K562 (cell line): ENCODE measurements around the gene RXRA. TPM values are rescaled to one million over a fixed set of nuclear protein-coding genes. Genes with fewer than 3 reads are reported as not detected.

Experiments
- ATAC-seq: fragments of 200-7000 bp; cut with Tn5 transposase; 3 replicates; pipeline ENCODE4 v1.9.1; 2020; ENCODE audit warnings: moderate library complexity
- BruUV-seq: library from RNA; stranded (reverse); fragments of 400-500 nt; replicated peaks from 2 replicates; lab custom pipeline; 2021; lab: Mats Ljungman, UMichigan
- CTCF ChIA-PET: fragments of 300-600 bp; formaldehyde crosslinking; extraction: SDS; loops from one replicate; lab custom pipeline; 2021; ENCODE audit warnings: low intra/inter-chr PET ratio; lab: Yijun Ruan, JAX
- POLR2A ChIA-PET: fragments of 300-600, 350-650 bp; sonication (Branson Sonifier 250); formaldehyde crosslinking; extraction: SDS; loops from one replicate; lab custom pipeline; 2021; ENCODE audit warnings: antibody characterized with exemption, inconsistent platforms; lab: Yijun Ruan, JAX
- DNase-seq, 4 experiments: peaks; one replicate each; pipeline versions ENCODE4 v3.0.0 to v3.0.0-alpha.2; 2011 to 2018; ENCODE audit warnings: low spot score in 3 of 4, mixed read lengths in 3 of 4; ENCODE audit errors: extremely low read depth in 1 of 4
- FAIRE-seq: peaks from 2 replicates; lab custom pipeline; 2011; peaks lifted over from hg19 to GRCh38; lab: Jason Lieb, UNC
- H2AFZ ChIP-seq: 2 replicates; pipeline ENCODE4 v1.6.0; 2011; ENCODE audit warnings: low read depth, low read length, control low read depth, inconsistent platforms
- H3K27ac ChIP-seq: fragments of 200-600 bp; 3 replicates; pipeline ENCODE4 v1.8.0; 2011; ENCODE audit warnings: low read depth, mild to moderate bottlenecking, control low read depth, inconsistent platforms, low read length, moderate library complexity, mixed read lengths; ENCODE audit errors: extremely low read depth
- H3K27me3 ChIP-seq, 2 experiments: fragments of 300-600 bp in 1 of 2; 2 replicates in 1 of 2; 3 replicates in 1 of 2; pipeline versions ENCODE4 v1.6.0 to v1.8.0; 2011; ENCODE audit warnings: inconsistent platforms in 2 of 2, low read length in 2 of 2, mild to moderate bottlenecking in 1 of 2, mixed read lengths in 1 of 2, moderate library complexity in 1 of 2; ENCODE audit not compliant: control insufficient read depth in 2 of 2, insufficient read depth in 2 of 2
- H3K36me3 ChIP-seq: fragments of 300-600 bp; 3 replicates; pipeline ENCODE4 v1.8.0; 2011; ENCODE audit warnings: mild to moderate bottlenecking, low read length, inconsistent platforms; ENCODE audit not compliant: control insufficient read depth, insufficient read depth
- H3K4me1 ChIP-seq, 2 experiments: fragments of 200-600 bp in 1 of 2; replicated peaks in 1 of 2; 2 replicates in 1 of 2; 3 replicates in 1 of 2; pipeline versions ENCODE4 v1.5.1 to v1.8.0; 2011; ENCODE audit warnings: inconsistent platforms in 2 of 2, low read length in 2 of 2, mild to moderate bottlenecking in 1 of 2, mixed read lengths in 1 of 2, moderate library complexity in 1 of 2; ENCODE audit not compliant: control insufficient read depth in 2 of 2, insufficient read depth in 2 of 2
- H3K4me2 ChIP-seq: 2 replicates; pipeline ENCODE4 v1.6.1; 2011; ENCODE audit warnings: low read length, control low read depth, inconsistent platforms, mixed read lengths; ENCODE audit not compliant: insufficient read depth
- H3K4me3 ChIP-seq: fragments of 200-600 bp; sonication (generic), shearing (Covaris generic); 2 replicates; pipeline ENCODE4 v1.5.1; 2016; ENCODE audit warnings: control low read depth, inconsistent platforms
- H3K79me2 ChIP-seq: fragments of 200-600 bp; 3 replicates; pipeline ENCODE4 v1.8.0; 2011; ENCODE audit warnings: low read length, inconsistent platforms; ENCODE audit not compliant: control insufficient read depth, insufficient read depth
- H3K9ac ChIP-seq, 2 experiments: 2 replicates each; pipeline versions ENCODE4 v1.6.0 to v1.6.1; 2011; ENCODE audit warnings: low read depth in 2 of 2, low read length in 2 of 2, control low read depth in 1 of 2, inconsistent platforms in 1 of 2, mild to moderate bottlenecking in 1 of 2, mixed read lengths in 1 of 2; ENCODE audit not compliant: insufficient read depth in 1 of 2
- H3K9me1 ChIP-seq: one replicate; pipeline ENCODE4 v1.6.0; 2011; ENCODE audit warnings: inconsistent platforms, mild to moderate bottlenecking, low read length, moderate library complexity; ENCODE audit not compliant: control insufficient read depth, insufficient read depth
- H3K9me3 ChIP-seq: replicated peaks from 2 replicates; pipeline ENCODE4 v1.5.1; 2011; ENCODE audit warnings: low read depth, low read length, inconsistent platforms; ENCODE audit not compliant: control insufficient read depth, insufficient read depth
- H4K20me1 ChIP-seq: replicated peaks from 2 replicates; pipeline ENCODE4 v1.6.1; 2011; ENCODE audit warnings: low read length, inconsistent platforms, mixed read lengths; ENCODE audit not compliant: control insufficient read depth, insufficient read depth
- BRF1 ChIP-seq: IDR thresholded peaks from 3 replicates; pipeline ENCODE4 v1.6.1; 2011; ENCODE audit warnings: borderline replicate concordance, mild to moderate bottlenecking; ENCODE audit not compliant: insufficient read length; ENCODE audit errors: extremely low read depth
- FOXK1 ChIP-seq: sonication (generic); formaldehyde crosslinking; IDR thresholded peaks from 2 replicates; pipeline ENCODE4 v1.8.0; 2022; ENCODE audit warnings: missing genetic modification reagents, mild to moderate bottlenecking, borderline replicate concordance
- GATAD2B ChIP-seq: fragments of 450-650 bp; IDR thresholded peaks from 2 replicates; pipeline ENCODE4 v1.6.1; 2017; ENCODE audit warnings: mild to moderate bottlenecking, borderline replicate concordance
- GTF2A2 ChIP-seq: IDR thresholded peaks from 2 replicates; pipeline ENCODE4 v1.6.1; 2016; ENCODE audit warnings: mild to moderate bottlenecking, missing genetic modification characterization, missing compliant biosample characterization
- LCOR ChIP-seq: sonication (generic); formaldehyde crosslinking; IDR thresholded peaks from 2 replicates; pipeline ENCODE4 v1.8.0; 2022; ENCODE audit warnings: mild to moderate bottlenecking, missing genetic modification reagents
- LEF1 ChIP-seq: fragments of 450-650 bp; IDR thresholded peaks from 2 replicates; pipeline ENCODE4 v1.6.1; 2016; ENCODE audit warnings: mild to moderate bottlenecking
- NR2C1 ChIP-seq, 2 experiments: fragments of 450-650 bp; IDR thresholded peaks; 2 replicates each; pipeline ENCODE4 v1.6.1; 2017; ENCODE audit warnings: mild to moderate bottlenecking in 2 of 2, antibody characterized with exemption in 1 of 2, inconsistent platforms in 1 of 2, missing compliant biosample characterization in 1 of 2, missing genetic modification characterization in 1 of 2
- RBM14 ChIP-seq: fragments of 200-400 bp; formaldehyde crosslinking; IDR thresholded peaks from 2 replicates; pipeline ENCODE4 v1.6.1; 2018; ENCODE audit warnings: low read depth, mild to moderate bottlenecking, low read length, moderate library complexity, borderline replicate concordance; ENCODE audit not compliant: insufficient read depth
- SAFB2 ChIP-seq: fragments of 200-400 bp; formaldehyde crosslinking; IDR thresholded peaks from 2 replicates; pipeline ENCODE4 v1.6.1; 2018; ENCODE audit warnings: borderline replicate concordance, low read length, low read depth, moderate library complexity; ENCODE audit not compliant: severe bottlenecking
- TCF7 ChIP-seq: sonication (generic); IDR thresholded peaks from 2 replicates; pipeline ENCODE4 v1.6.1; 2016; ENCODE audit warnings: antibody characterized with exemption, borderline replicate concordance
- WGBS: fragments of 100-300 bp; shearing (Covaris generic); methylation state at CpG from one replicate; pipeline ENCODE4 v1.1.6; 2016; ENCODE audit warnings: low coverage, mixed read lengths; ENCODE audit not compliant: insufficient coverage; ENCODE audit errors: missing lambda C conversion rate; 5-methylcytosine and 5-hydroxymethylcytosine counted together
- in situ Hi-C: fragments of 300-500 bp; cut with MboI; formaldehyde crosslinking; loops from 4 replicates; pipeline ENCODE4 v1.15.0; 2018; ENCODE audit warnings: inconsistent platforms, mixed read lengths
- intact Hi-C: fragments of 100-400 bp; cut with micrococcal nuclease; formaldehyde crosslinking; loops from 2 replicates; pipeline ENCODE4 v1.14.2; 2022
- polyA plus RNA-seq, 8 experiments: library from polyadenylated mRNA; depleted of rRNA in 4 of 8; stranded (reverse) in 5 of 8; unstranded in 3 of 8; fragments of >200 nt; fragmentation: Nextera tagmentation in 2 of 8; fragmentation: Illumina TruSeq in 1 of 8; extraction: Ambion mirVana in 2 of 8; extraction: Trizol in 1 of 8; gene quantifications; 2 replicates each; pipeline versions ENCODE4 v1.2.1 to v1.2.3, GENCODE V29; 2011 to 2014; ENCODE audit warnings: inconsistent platforms in 1 of 8, missing spikeins in 1 of 8
- total RNA-seq, 7 experiments: library from RNA; depleted of rRNA in 6 of 7; stranded (reverse); fragments of >200 nt in 6 of 7; fragmentation: Illumina TruSeq in 2 of 7; extraction: Trizol in 2 of 7; gene quantifications; 2 replicates each; pipeline versions ENCODE4 v1.2.1 to v1.2.3, GENCODE V29; 2011 to 2021; ENCODE audit warnings: low replicate concordance in 1 of 7
- TF ChIP-seq, protein P1 (sequence below): sonication (generic); formaldehyde crosslinking; IDR thresholded peaks from 2 replicates; pipeline ENCODE4 v1.8.0; 2023; ENCODE audit warnings: missing genetic modification reagents, mild to moderate bottlenecking, borderline replicate concordance
- TF ChIP-seq, protein P2 (sequence below), 2 experiments: fragments of 200-800 bp in 1 of 2; sonication (Bioruptor generic) in 1 of 2; sonication (generic) in 1 of 2; formaldehyde crosslinking in 1 of 2; IDR thresholded peaks in 1 of 2; conservative IDR thresholded peaks in 1 of 2; 2 replicates each; pipeline versions ENCODE4 v1.5.0 to v1.6.1; 2016 to 2020; ENCODE audit warnings: missing compliant biosample characterization in 1 of 2, missing genetic modification characterization in 1 of 2, missing genetic modification reagents in 1 of 2
- TF ChIP-seq, protein P3 (sequence below): fragments of 450-650 bp; IDR thresholded peaks from 2 replicates; pipeline ENCODE4 v1.6.1; 2016; ENCODE audit warnings: borderline replicate concordance

The RXRA gene
- total and polyA plus RNA-seq, 9 of the 15 experiments (the other 6 are each of a cell fraction or from before 2014, with no cell fraction given): 0.35 to 23.6 (median 4.6) TPM

DNA sequence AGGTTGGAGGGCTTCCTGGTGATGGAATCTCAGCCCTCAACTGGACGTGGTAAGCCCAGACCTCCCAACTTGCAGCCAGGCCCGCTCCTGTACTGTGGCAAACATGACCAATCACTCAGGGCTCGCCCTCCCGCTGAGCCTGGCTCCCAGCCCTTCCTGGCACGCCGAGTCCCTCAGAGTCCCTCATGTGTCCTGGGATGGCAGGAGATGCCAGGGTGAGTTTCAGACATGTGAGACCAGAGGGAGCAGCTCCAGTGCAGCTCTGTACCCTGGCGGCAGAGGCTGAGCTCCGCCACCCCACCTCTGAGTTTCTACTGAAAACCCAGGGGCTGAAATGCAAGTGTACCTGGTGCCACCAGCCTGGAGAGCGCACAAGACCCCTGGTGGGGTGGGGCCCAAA, 42.0 kb upstream of the RXRA start:
- POLR2A ChIA-PET: interaction anchor here (1.0 kb wide), 1 partner anchor 11 kb away, joined by 4 read pairs; no protein-coding TSS in a partner anchor
- CTCF ChIA-PET: no interaction called here
- Histone ChIP-seq H3K4me3 (no peak overlapping the region), H3K9ac (no peak overlapping the region; a peak in 1 of 4 replicates), H3K9me1 (no peaks in the 10 kb centered on the region), H3K79me2 (no peaks in the 10 kb centered on the region), H3K27ac (no peak overlapping the region), H3K36me3 (no peaks in the 10 kb centered on the region), H3K4me2 (no peak overlapping the region), H4K20me1 (peaks cover 8% of the 10 kb centered on the region; the same call in 1 of the 2 replicates), H3K27me3 (peaks cover 27 to 82% of the 10 kb centered on the region in 2 experiments; a peak in 4 of 5 replicates), H2AFZ (no peak overlapping the region), H3K9me3 (no peaks in the 10 kb centered on the region; the same call in 1 of the 2 replicates), H3K4me1 (peaks cover 0 to 16% of the 10 kb centered on the region in 2 experiments; a peak in 1 of 5 replicates)
- no TSS peak for BruUV-seq
- intact Hi-C loops (no loop called here), in situ Hi-C loops (no loop called here)
- ATAC-seq: no peak
- FAIRE-seq: no peak
- no peak for DNase-seq
- WGBS: 8% methylated on average over 9 of the region's 9 CpGs
- TF ChIP-seq BRF1: no peak
- TF ChIP-seq, protein P1, sequence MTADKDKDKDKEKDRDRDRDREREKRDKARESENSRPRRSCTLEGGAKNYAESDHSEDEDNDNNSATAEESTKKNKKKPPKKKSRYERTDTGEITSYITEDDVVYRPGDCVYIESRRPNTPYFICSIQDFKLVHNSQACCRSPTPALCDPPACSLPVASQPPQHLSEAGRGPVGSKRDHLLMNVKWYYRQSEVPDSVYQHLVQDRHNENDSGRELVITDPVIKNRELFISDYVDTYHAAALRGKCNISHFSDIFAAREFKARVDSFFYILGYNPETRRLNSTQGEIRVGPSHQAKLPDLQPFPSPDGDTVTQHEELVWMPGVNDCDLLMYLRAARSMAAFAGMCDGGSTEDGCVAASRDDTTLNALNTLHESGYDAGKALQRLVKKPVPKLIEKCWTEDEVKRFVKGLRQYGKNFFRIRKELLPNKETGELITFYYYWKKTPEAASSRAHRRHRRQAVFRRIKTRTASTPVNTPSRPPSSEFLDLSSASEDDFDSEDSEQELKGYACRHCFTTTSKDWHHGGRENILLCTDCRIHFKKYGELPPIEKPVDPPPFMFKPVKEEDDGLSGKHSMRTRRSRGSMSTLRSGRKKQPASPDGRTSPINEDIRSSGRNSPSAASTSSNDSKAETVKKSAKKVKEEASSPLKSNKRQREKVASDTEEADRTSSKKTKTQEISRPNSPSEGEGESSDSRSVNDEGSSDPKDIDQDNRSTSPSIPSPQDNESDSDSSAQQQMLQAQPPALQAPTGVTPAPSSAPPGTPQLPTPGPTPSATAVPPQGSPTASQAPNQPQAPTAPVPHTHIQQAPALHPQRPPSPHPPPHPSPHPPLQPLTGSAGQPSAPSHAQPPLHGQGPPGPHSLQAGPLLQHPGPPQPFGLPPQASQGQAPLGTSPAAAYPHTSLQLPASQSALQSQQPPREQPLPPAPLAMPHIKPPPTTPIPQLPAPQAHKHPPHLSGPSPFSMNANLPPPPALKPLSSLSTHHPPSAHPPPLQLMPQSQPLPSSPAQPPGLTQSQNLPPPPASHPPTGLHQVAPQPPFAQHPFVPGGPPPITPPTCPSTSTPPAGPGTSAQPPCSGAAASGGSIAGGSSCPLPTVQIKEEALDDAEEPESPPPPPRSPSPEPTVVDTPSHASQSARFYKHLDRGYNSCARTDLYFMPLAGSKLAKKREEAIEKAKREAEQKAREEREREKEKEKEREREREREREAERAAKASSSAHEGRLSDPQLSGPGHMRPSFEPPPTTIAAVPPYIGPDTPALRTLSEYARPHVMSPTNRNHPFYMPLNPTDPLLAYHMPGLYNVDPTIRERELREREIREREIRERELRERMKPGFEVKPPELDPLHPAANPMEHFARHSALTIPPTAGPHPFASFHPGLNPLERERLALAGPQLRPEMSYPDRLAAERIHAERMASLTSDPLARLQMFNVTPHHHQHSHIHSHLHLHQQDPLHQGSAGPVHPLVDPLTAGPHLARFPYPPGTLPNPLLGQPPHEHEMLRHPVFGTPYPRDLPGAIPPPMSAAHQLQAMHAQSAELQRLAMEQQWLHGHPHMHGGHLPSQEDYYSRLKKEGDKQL (CRISPR knock-in tag): no peak
- TF ChIP-seq LEF1: no peak
- TF ChIP-seq, protein P2, sequence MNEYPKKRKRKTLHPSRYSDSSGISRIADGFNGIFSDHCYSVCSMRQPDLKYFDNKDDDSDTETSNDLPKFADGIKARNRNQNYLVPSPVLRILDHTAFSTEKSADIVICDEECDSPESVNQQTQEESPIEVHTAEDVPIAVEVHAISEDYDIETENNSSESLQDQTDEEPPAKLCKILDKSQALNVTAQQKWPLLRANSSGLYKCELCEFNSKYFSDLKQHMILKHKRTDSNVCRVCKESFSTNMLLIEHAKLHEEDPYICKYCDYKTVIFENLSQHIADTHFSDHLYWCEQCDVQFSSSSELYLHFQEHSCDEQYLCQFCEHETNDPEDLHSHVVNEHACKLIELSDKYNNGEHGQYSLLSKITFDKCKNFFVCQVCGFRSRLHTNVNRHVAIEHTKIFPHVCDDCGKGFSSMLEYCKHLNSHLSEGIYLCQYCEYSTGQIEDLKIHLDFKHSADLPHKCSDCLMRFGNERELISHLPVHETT (CRISPR knock-in tag; conservative IDR thresholded peaks at IDR 0.05 in 1 of 2, IDR thresholded peaks at IDR 0.05 in 1 of 2): no peak
- TF ChIP-seq TCF7: no peak
- no peak for TF ChIP-seq FOXK1 (CRISPR knock-in tag)
- TF ChIP-seq NR2C1 (IDR thresholded peaks at IDR 0.05): no peak
- TF ChIP-seq NR2C1 (tag; IDR thresholded peaks at IDR 0.05): no peak
- no peak for TF ChIP-seq SAFB2
- TF ChIP-seq RBM14: no peak
- TF ChIP-seq GTF2A2 (tag): no peak
- TF ChIP-seq, protein P3, sequence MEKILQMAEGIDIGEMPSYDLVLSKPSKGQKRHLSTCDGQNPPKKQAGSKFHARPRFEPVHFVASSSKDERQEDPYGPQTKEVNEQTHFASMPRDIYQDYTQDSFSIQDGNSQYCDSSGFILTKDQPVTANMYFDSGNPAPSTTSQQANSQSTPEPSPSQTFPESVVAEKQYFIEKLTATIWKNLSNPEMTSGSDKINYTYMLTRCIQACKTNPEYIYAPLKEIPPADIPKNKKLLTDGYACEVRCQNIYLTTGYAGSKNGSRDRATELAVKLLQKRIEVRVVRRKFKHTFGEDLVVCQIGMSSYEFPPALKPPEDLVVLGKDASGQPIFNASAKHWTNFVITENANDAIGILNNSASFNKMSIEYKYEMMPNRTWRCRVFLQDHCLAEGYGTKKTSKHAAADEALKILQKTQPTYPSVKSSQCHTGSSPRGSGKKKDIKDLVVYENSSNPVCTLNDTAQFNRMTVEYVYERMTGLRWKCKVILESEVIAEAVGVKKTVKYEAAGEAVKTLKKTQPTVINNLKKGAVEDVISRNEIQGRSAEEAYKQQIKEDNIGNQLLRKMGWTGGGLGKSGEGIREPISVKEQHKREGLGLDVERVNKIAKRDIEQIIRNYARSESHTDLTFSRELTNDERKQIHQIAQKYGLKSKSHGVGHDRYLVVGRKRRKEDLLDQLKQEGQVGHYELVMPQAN: no peak
- TF ChIP-seq LCOR (CRISPR knock-in tag): no peak
- TF ChIP-seq GATAD2B: no peak
